SK-N-SH treated with all-trans-retinoic acid at 6 μM for 48 hours (cell line): ENCODE measurements around the gene RHOG.

ENCODE experiments used
- ARNTL ChIP-seq: fragments of 450-650 bp; formaldehyde crosslinking; IDR thresholded peaks from 2 replicates; pipeline ENCODE4 v1.5.0; 2020; ENCODE audit warnings: low read depth, mild to moderate bottlenecking, moderate library complexity, borderline replicate concordance
- BACH2 ChIP-seq: fragments of 250-450 bp; sonication (Bioruptor Pico); IDR thresholded peaks from 2 replicates; pipeline ENCODE4 v1.9.0; 2021; ENCODE audit warnings: mild to moderate bottlenecking, borderline replicate concordance
- SNAI2 ChIP-seq: fragments of 250-450 bp; sonication (Bioruptor Pico); IDR thresholded peaks from 2 replicates; pipeline ENCODE4 v1.5.0; 2020; ENCODE audit warnings: mild to moderate bottlenecking, moderate library complexity
- TOX ChIP-seq: fragments of 250-450 bp; sonication (Bioruptor Pico); IDR thresholded peaks from 2 replicates; pipeline ENCODE4 v1.8.0; 2021; ENCODE audit warnings: mild to moderate bottlenecking, moderate library complexity, borderline replicate concordance

- TF ChIP-seq BACH2 (CRISPR knock-in tag) (no peak), SNAI2 (no peak), ARNTL (CRISPR knock-in tag) (no peak), TOX (CRISPR knock-in tag) (no peak)
Observed at GRCh38 chr11:3817181-3817800, 23.5 kb downstream of the RHOG start.
